ENCODE results near the gene STPG1. TPM values are rescaled to one million over a fixed set of nuclear protein-coding genes. Genes with fewer than 3 reads are reported as not detected.
A peak's percentile ranks its signal among the peaks of the same experiment; 100 is the strongest.
"Not testable (repeated sequence)": the region's sequence is repeated elsewhere in the genome, so short reads cannot be mapped to it uniquely, and the experiment has no call there.

The STPG1 gene
- total and polyA plus RNA-seq, 2 donors (not counting 3 experiments of a cell fraction or from before 2014, with no cell fraction given) = 6.3 to 10.2 TPM

- POLR2A ChIA-PET; H4K20me1 ChIP-seq (replicated peaks; ENCODE audit: control insufficient read depth, extremely low read depth, insufficient read depth, low read length); H2AFZ ChIP-seq (ENCODE audit: low read depth, low read length); H3K9me3 ChIP-seq (replicated peaks; ENCODE audit: control insufficient read depth, insufficient read depth, low read length); BruUV-seq (replicated peaks); H3K9me1 ChIP-seq (replicated peaks; ENCODE audit: control insufficient read depth, extremely low read depth, insufficient read depth, low read length); H3K36me3 ChIP-seq (ENCODE audit: control insufficient read depth in 2 of 2, extremely low read depth in 1 of 2, insufficient read depth in 2 of 2, low read length in 2 of 2); H3K27ac ChIP-seq (ENCODE audit: insufficient read depth, low read depth, low read length); FAIRE-seq; H3K4me1 ChIP-seq (ENCODE audit: control insufficient read depth, extremely low read depth, insufficient read depth, low read length); intact Hi-C loops (cut with micrococcal nuclease); H3K79me2 ChIP-seq (ENCODE audit: control insufficient read depth, insufficient read depth, low read length); DNase-seq (ENCODE audit: low read depth, low spot score); dilution Hi-C loops (cut with MboI; ENCODE audit: extremely low pct_ligation_motif_present, low sequenced_read_pairs); H3K9ac ChIP-seq (replicated peaks; ENCODE audit: extremely low read depth, insufficient read depth, low read length); H3K27me3 ChIP-seq (ENCODE audit: control insufficient read depth in 2 of 2, insufficient read depth in 2 of 2, low read length in 2 of 2); H3K4me2 ChIP-seq (ENCODE audit: insufficient read depth, low read length); H3K4me3 ChIP-seq (replicated peaks in 1 of 3; ENCODE audit: insufficient read depth in 1 of 3, low read depth in 1 of 3, low read length in 3 of 3): not testable (repeated sequence)
- peak; percentile 13 for TF ChIP-seq FOS (IDR thresholded peaks at IDR 0.05; ENCODE audit: borderline replicate concordance, insufficient read depth, low read length)
- CTCF ChIA-PET = interaction anchor here (1.0 kb wide), 1 partner anchor 68 kb away, joined by 3 read pairs; no protein-coding TSS in a partner anchor
Measured at GRCh38 chr1:24462128-24462527, 48.5 kb upstream of the STPG1 start.

- intact Hi-C loops (cut with micrococcal nuclease) (no loop called here), dilution Hi-C loops (cut with MboI; ENCODE audit: extremely low pct_ligation_motif_present, low sequenced_read_pairs) (no loop called here)
- Histone ChIP-seq H4K20me1 (replicated peaks; ENCODE audit: control insufficient read depth, extremely low read depth, insufficient read depth, low read length) (no peaks in the 10 kb centered on the region), H3K27me3 (ENCODE audit: control insufficient read depth in 2 of 2, insufficient read depth in 2 of 2, low read length in 2 of 2) (no peaks in the 10 kb centered on the region), H3K9me3 (replicated peaks; ENCODE audit: control insufficient read depth, insufficient read depth, low read length) (no peaks in the 10 kb centered on the region), H3K36me3 (ENCODE audit: control insufficient read depth in 2 of 2, extremely low read depth in 1 of 2, insufficient read depth in 2 of 2, low read length in 2 of 2) (no peaks in the 10 kb centered on the region), H3K79me2 (ENCODE audit: control insufficient read depth, insufficient read depth, low read length) (no peaks in the 10 kb centered on the region), H3K9ac (replicated peaks; ENCODE audit: extremely low read depth, insufficient read depth, low read length) (no peak overlapping the region), H2AFZ (ENCODE audit: low read depth, low read length) (no peak overlapping the region), H3K4me3 (replicated peaks in 1 of 3; ENCODE audit: insufficient read depth in 1 of 3, low read depth in 1 of 3, low read length in 3 of 3) (no peak overlapping the region), H3K4me1 (ENCODE audit: control insufficient read depth, extremely low read depth, insufficient read depth, low read length) (no peaks in the 10 kb centered on the region), H3K27ac (ENCODE audit: insufficient read depth, low read depth, low read length) (no peak overlapping the region), H3K9me1 (replicated peaks; ENCODE audit: control insufficient read depth, extremely low read depth, insufficient read depth, low read length) (no peaks in the 10 kb centered on the region), H3K4me2 (ENCODE audit: insufficient read depth, low read length) (no peak overlapping the region)
- FAIRE-seq (no peak), DNase-seq (ENCODE audit: low read depth, low spot score) (no peak)
- ChIA-PET POLR2A (interaction anchor here (0.7 kb wide), 1 partner anchor 143 kb away, joined by 3 read pairs; no protein-coding TSS in a partner anchor), CTCF (interaction anchor here (1.0 to 1.2 kb wide), 3 partner anchors 16 to 257 kb away, joined by 3 to 4 read pairs (median 3); no protein-coding TSS in a partner anchor)
- no peak for TF ChIP-seq MAX (IDR thresholded peaks at IDR 0.05; ENCODE audit: insufficient read depth, insufficient read length)
- no peak for TF ChIP-seq EZH2 (IDR thresholded peaks at IDR 0.05; ENCODE audit: borderline replicate concordance, low read depth, low read length, severe bottlenecking)
- TF ChIP-seq GATA2 (IDR thresholded peaks at IDR 0.05; ENCODE audit: insufficient read depth, insufficient read length, low read depth, low read length) = no peak
- TF ChIP-seq JUN (IDR thresholded peaks at IDR 0.05; ENCODE audit: borderline replicate concordance, insufficient read depth, insufficient read length, low read depth) = no peak
- no peak for TF ChIP-seq POLR2A (IDR thresholded peaks at IDR 0.05; ENCODE audit: low read depth, low read length)
- TF ChIP-seq MYC (IDR thresholded peaks at IDR 0.05; ENCODE audit: low read depth, low read length) = no peak
- BruUV-seq (replicated peaks) = no TSS peak
Measured at GRCh38 chr1:24459551-24460266, 46.1 kb upstream of the STPG1 start.

All from endothelial cell of umbilical vein (primary cell).